K562 (cell line): ENCODE results near the gene TMC1. TPM values are rescaled to one million over a fixed set of nuclear protein-coding genes. Genes with fewer than 3 reads are reported as not detected.
A peak's percentile ranks its signal among the peaks of the same experiment; 100 is the strongest.

Source experiments
- CBFA2T2 ChIP-seq: fragments of 450-650 bp; conservative IDR thresholded peaks from 2 replicates; pipeline ENCODE4 v1.6.1; 2017; ENCODE audit warnings: mild to moderate bottlenecking
- E2F1 ChIP-seq: sonication (generic); formaldehyde crosslinking; IDR thresholded peaks from 2 replicates; pipeline ENCODE4 v1.8.1; 2023; ENCODE audit warnings: mild to moderate bottlenecking, missing genetic modification reagents, moderate library complexity
- ELF4 ChIP-seq: fragments of 450-650 bp; formaldehyde crosslinking; IDR thresholded peaks from 2 replicates; pipeline ENCODE4 v1.4.0; 2022; ENCODE audit warnings: missing genetic modification characterization
- HNRNPH1 ChIP-seq: fragments of 200-400 bp; formaldehyde crosslinking; optimal IDR thresholded peaks from 2 replicates; pipeline ENCODE3; 2017; ENCODE audit warnings: low read depth, mild to moderate bottlenecking, low read length, moderate library complexity
- MBD1 ChIP-seq: fragments of 250-450 bp; sonication (Bioruptor Pico); IDR thresholded peaks from 2 replicates; pipeline ENCODE4 v1.8.0; 2022; ENCODE audit warnings: inconsistent platforms
- PHB2 ChIP-seq: fragments of 450-650 bp; IDR thresholded peaks from 2 replicates; pipeline ENCODE4 v1.6.1; 2017; ENCODE audit warnings: low read depth
- SUPT5H ChIP-seq: fragments of 450-650 bp; IDR thresholded peaks from 2 replicates; pipeline ENCODE4 v1.6.1; 2016
- ZFP36 ChIP-seq: fragments of 150-350 bp; IDR thresholded peaks from 2 replicates; pipeline ENCODE4 v1.6.1; 2018; ENCODE audit warnings: low read length, low read depth; ENCODE audit not compliant: partially characterized antibody
- ZKSCAN3 ChIP-seq: fragments of 250-450 bp; sonication (Bioruptor Pico); IDR thresholded peaks from 2 replicates; pipeline ENCODE4 v1.4.0; 2020
- ZNF24 ChIP-seq: fragments of 450-650 bp; IDR thresholded peaks from 2 replicates; pipeline ENCODE4 v1.6.1; 2016
- ZNF282 ChIP-seq: sonication (generic); formaldehyde crosslinking; IDR thresholded peaks from 2 replicates; pipeline ENCODE4 v1.8.1; 2023; ENCODE audit warnings: missing genetic modification reagents
- polyA plus RNA-seq, 8 experiments: library from polyadenylated mRNA; depleted of rRNA in 4 of 8; stranded (reverse) in 5 of 8; unstranded in 3 of 8; fragments of >200 nt; fragmentation: Nextera tagmentation in 2 of 8; fragmentation: Illumina TruSeq in 1 of 8; extraction: Ambion mirVana in 2 of 8; extraction: Trizol in 1 of 8; gene quantifications; 2 replicates each; pipeline versions ENCODE4 v1.2.1 to v1.2.3, GENCODE V29; 2011 to 2014; ENCODE audit warnings: inconsistent platforms in 1 of 8, missing spikeins in 1 of 8
- total RNA-seq, 7 experiments: library from RNA; depleted of rRNA in 6 of 7; stranded (reverse); fragments of >200 nt in 6 of 7; fragmentation: Illumina TruSeq in 2 of 7; extraction: Trizol in 2 of 7; gene quantifications; 2 replicates each; pipeline versions ENCODE4 v1.2.1 to v1.2.3, GENCODE V29; 2011 to 2021; ENCODE audit warnings: low replicate concordance in 1 of 7

Gene TMC1
- total and polyA plus RNA-seq, 9 of the 15 experiments (the other 6 are each of a cell fraction or from before 2014, with no cell fraction given) = 0.10 to 0.15 TPM; not detected in 7

GRCh38 chr9:72476100-72476499, 45.3 kb upstream of the TMC1 start (continued):
- TF ChIP-seq ZNF24 (no peak), ZKSCAN3 (CRISPR knock-in tag) (no peak), ZNF282 (CRISPR knock-in tag) (no peak), ZFP36 (no peak), MBD1 (CRISPR knock-in tag) (no peak), HNRNPH1 (no peak), PHB2 (no peak), ELF4 (CRISPR knock-in tag) (no peak), SUPT5H (no peak), E2F1 (CRISPR knock-in tag) (no peak), CBFA2T2 (peak; percentile 59)
